ENCODE data around the gene ATP10A. TPM values are rescaled to one million over a fixed set of nuclear protein-coding genes. Genes with fewer than 3 reads are reported as not detected.
"Not testable (repeated sequence)": the region's sequence is repeated elsewhere in the genome, so short reads cannot be mapped to it uniquely, and the experiment has no call there.

Gene ATP10A
- total RNA-seq, 1 experiment from 2014 or later, result not detected

- TF ChIP-seq, protein P1, sequence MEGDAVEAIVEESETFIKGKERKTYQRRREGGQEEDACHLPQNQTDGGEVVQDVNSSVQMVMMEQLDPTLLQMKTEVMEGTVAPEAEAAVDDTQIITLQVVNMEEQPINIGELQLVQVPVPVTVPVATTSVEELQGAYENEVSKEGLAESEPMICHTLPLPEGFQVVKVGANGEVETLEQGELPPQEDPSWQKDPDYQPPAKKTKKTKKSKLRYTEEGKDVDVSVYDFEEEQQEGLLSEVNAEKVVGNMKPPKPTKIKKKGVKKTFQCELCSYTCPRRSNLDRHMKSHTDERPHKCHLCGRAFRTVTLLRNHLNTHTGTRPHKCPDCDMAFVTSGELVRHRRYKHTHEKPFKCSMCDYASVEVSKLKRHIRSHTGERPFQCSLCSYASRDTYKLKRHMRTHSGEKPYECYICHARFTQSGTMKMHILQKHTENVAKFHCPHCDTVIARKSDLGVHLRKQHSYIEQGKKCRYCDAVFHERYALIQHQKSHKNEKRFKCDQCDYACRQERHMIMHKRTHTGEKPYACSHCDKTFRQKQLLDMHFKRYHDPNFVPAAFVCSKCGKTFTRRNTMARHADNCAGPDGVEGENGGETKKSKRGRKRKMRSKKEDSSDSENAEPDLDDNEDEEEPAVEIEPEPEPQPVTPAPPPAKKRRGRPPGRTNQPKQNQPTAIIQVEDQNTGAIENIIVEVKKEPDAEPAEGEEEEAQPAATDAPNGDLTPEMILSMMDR (IDR thresholded peaks at IDR 0.05; ENCODE audit: insufficient read depth in 1 of 2, low read depth in 1 of 2, low read length in 1 of 2, severe bottlenecking in 1 of 2, unreplicated experiment in 1 of 2), result no peak
- Mint-ChIP-seq H3K27me3 (ENCODE audit: insufficient read depth, unreplicated experiment) (no peaks in the 10 kb centered on the region), H3K9me3 (ENCODE audit: unreplicated experiment) (no peaks in the 10 kb centered on the region), H3K4me3 (ENCODE audit: unreplicated experiment) (peak overlapping the region; percentile 54), H3K36me3 (ENCODE audit: insufficient read depth, unreplicated experiment) (no peaks in the 10 kb centered on the region), H3K27ac (ENCODE audit: unreplicated experiment) (peak overlapping the region; percentile 75), H3K4me1 (ENCODE audit: low read depth, unreplicated experiment) (peaks cover 48% of the 10 kb centered on the region)
- Histone ChIP-seq H3K9me3 (no peaks in the 10 kb centered on the region), H3K36me3 (ENCODE audit: control insufficient read depth, insufficient read depth, low read length) (no peaks in the 10 kb centered on the region), H3K4me3 (ENCODE audit: low read depth, low read length) (no peak overlapping the region), H3K27me3 (replicated peaks; ENCODE audit: control insufficient read depth, insufficient read depth, low read length) (no peaks in the 10 kb centered on the region), H3K4me1 (peaks cover 59% of the 10 kb centered on the region)
- POLR2A ChIA-PET, result no interaction called here
- DNase-seq, result peak; percentile 59 to 76
- CTCF ChIA-PET, result interaction anchor here (1.2 kb wide), 1 partner anchor 49 kb away, joined by 5 read pairs; no protein-coding TSS in a partner anchor
- intact Hi-C loops (cut with micrococcal nuclease; ENCODE audit: unreplicated experiment), result no loop called here
- TSS peak; percentile 83 for BruUV-seq (replicated peaks)
These were observed 20.5 kb upstream of the ATP10A start for GRCh38 chr15:25883463-25884259.

DNA sequence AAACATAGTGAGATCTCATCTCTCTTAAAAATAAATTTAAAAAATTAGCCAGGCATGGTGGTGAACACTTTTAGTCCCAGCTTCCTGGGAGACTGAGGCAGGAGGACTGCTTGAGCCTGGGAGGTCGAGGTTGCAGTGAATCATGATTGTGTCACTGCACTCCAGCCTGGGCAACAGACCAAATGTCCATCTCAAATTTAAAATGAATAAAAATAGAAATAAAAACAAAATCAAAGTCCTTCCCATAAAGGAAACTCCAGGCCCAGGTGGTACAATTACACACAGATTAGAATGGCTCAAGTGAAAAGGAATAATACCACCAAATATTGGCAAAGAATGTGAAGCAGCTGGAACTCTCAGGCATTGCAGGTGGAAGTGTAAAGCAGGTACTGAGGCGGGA, 19.3 kb upstream of the ATP10A start:
- intact Hi-C loops (cut with micrococcal nuclease; ENCODE audit: unreplicated experiment), result no loop called here
- TF ChIP-seq, protein P1 (IDR thresholded peaks at IDR 0.05; ENCODE audit: insufficient read depth in 1 of 2, low read depth in 1 of 2, low read length in 1 of 2, severe bottlenecking in 1 of 2, unreplicated experiment in 1 of 2), result no peak
- Histone ChIP-seq H3K4me3 (ENCODE audit: low read depth, low read length) (no peak overlapping the region), H3K9me3 (0 out of 2 replicates have a peak, but pooled peaks cover 3% of the 10 kb centered on the region), H3K36me3 (ENCODE audit: control insufficient read depth, insufficient read depth, low read length) (no peaks in the 10 kb centered on the region), H3K4me1 (peaks cover 71% of the 10 kb centered on the region), H3K27me3 (replicated peaks; ENCODE audit: control insufficient read depth, insufficient read depth, low read length) (no peaks in the 10 kb centered on the region)
- no TSS peak for BruUV-seq (replicated peaks)
- no peak for DNase-seq
- Mint-ChIP-seq H3K4me3 (ENCODE audit: unreplicated experiment) (no peak overlapping the region), H3K4me1 (ENCODE audit: low read depth, unreplicated experiment) (peaks cover 56% of the 10 kb centered on the region), H3K36me3 (ENCODE audit: insufficient read depth, unreplicated experiment) (no peaks in the 10 kb centered on the region), H3K9me3 (ENCODE audit: unreplicated experiment) (no peaks in the 10 kb centered on the region), H3K27me3 (ENCODE audit: insufficient read depth, unreplicated experiment) (no peaks in the 10 kb centered on the region), H3K27ac (ENCODE audit: unreplicated experiment) (peak overlapping the region; percentile 75)
- CTCF ChIA-PET, result no interaction called here
- POLR2A ChIA-PET, result no interaction called here

DNA sequence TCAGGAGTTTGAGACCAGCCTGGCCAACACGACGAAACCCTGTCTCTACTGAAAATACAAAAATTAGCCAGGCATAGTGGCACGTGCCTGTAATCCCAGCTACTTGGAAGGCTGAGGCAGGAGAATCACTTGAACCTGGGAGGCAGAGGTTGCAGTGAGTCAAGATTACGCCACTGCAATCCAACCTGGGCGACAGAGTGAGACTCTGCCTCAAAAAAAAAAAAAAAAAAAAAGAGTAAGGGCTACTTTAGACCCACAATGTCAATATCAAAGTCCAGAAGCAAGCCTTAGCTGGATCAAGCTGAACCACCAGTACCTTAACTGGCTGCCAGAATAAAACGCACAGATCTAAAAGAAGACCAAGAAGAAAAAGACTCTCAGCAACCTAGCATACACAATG, 17.8 kb upstream of the ATP10A start:
- POLR2A ChIA-PET, result not testable (repeated sequence)

More for the DNA sequence above, 17.8 kb upstream of the ATP10A start:
- H3K4me1 ChIP-seq, result peaks cover 79% of the 10 kb centered on the region
- Mint-ChIP-seq H3K4me1 (ENCODE audit: low read depth, unreplicated experiment) (peaks cover 59% of the 10 kb centered on the region), H3K4me3 (ENCODE audit: unreplicated experiment) (peak overlapping the region; percentile 27), H3K27ac (ENCODE audit: unreplicated experiment) (peak overlapping the region; percentile 15)
- H3K4me3 ChIP-seq (ENCODE audit: low read depth, low read length); CTCF ChIA-PET; H3K27me3 Mint-ChIP-seq (ENCODE audit: insufficient read depth, unreplicated experiment); H3K27me3 ChIP-seq (replicated peaks; ENCODE audit: control insufficient read depth, insufficient read depth, low read length); H3K9me3 ChIP-seq; H3K36me3 ChIP-seq (ENCODE audit: control insufficient read depth, insufficient read depth, low read length); H3K36me3 Mint-ChIP-seq (ENCODE audit: insufficient read depth, unreplicated experiment); BruUV-seq (replicated peaks); H3K9me3 Mint-ChIP-seq (ENCODE audit: unreplicated experiment): not testable (repeated sequence)
- peak in 1 of 2 experiments; percentile 42 for DNase-seq
- intact Hi-C loops (cut with micrococcal nuclease; ENCODE audit: unreplicated experiment), result loop anchor here (1.0 to 2.0 kb wide), 2 partner anchors 14 to 53 kb away; no protein-coding TSS in a partner anchor

All from Caco-2 (cell line).